Osteoblast (primary cell): ENCODE measurements around the gene VEGFC. TPM values are rescaled to one million over a fixed set of nuclear protein-coding genes. Genes with fewer than 3 reads are reported as not detected.

Source experiments
- DNase-seq: peaks from one replicate; pipeline ENCODE4 v3.0.0; 2011; ENCODE audit warnings: low spot score, mixed read lengths; ENCODE audit not compliant: insufficient read length; ENCODE audit errors: missing footprints
- H2AFZ ChIP-seq: 2 replicates; pipeline ENCODE4 v1.6.0; 2011; ENCODE audit warnings: mild to moderate bottlenecking, low read length
- H3K27ac ChIP-seq: 2 replicates; pipeline ENCODE4 v1.5.1; 2011; ENCODE audit warnings: mild to moderate bottlenecking, low read depth, low read length, moderate library complexity
- H3K27me3 ChIP-seq: 2 replicates; pipeline ENCODE4 v1.6.0; 2012; ENCODE audit warnings: mild to moderate bottlenecking, control low read depth, inconsistent platforms, low read length, moderate library complexity; ENCODE audit not compliant: insufficient read depth
- H3K36me3 ChIP-seq: 2 replicates; pipeline ENCODE4 v1.5.1; 2011; ENCODE audit warnings: mild to moderate bottlenecking, low read length, control low read depth, moderate library complexity; ENCODE audit not compliant: insufficient read depth
- H3K4me1 ChIP-seq: 2 replicates; pipeline ENCODE4 v1.5.1; 2011; ENCODE audit warnings: mild to moderate bottlenecking, low read length, control low read depth, moderate library complexity; ENCODE audit not compliant: insufficient read depth
- H3K4me2 ChIP-seq: 2 replicates; pipeline ENCODE4 v1.6.0; 2011; ENCODE audit warnings: mild to moderate bottlenecking, low read length; ENCODE audit not compliant: insufficient read depth
- H3K4me3 ChIP-seq: fragments of 200-600 bp; sonication (generic); 3 replicates; pipeline ENCODE4 v1.5.1; 2012; ENCODE audit warnings: mild to moderate bottlenecking, low read length, inconsistent platforms; ENCODE audit not compliant: insufficient read depth
- H3K79me2 ChIP-seq: 2 replicates; pipeline ENCODE4 v1.6.0; 2012; ENCODE audit warnings: mild to moderate bottlenecking, low read length, control low read depth, inconsistent platforms; ENCODE audit not compliant: insufficient read depth
- H3K9me3 ChIP-seq: 2 replicates; pipeline ENCODE4 v1.5.1; 2011; ENCODE audit warnings: low read depth, low read length, control low read depth
- H4K20me1 ChIP-seq: 2 replicates; pipeline ENCODE4 v1.6.0; 2012; ENCODE audit warnings: mild to moderate bottlenecking, low read length, control low read depth; ENCODE audit not compliant: insufficient read depth
- total RNA-seq: library from RNA; depleted of rRNA; stranded (reverse); fragments of >200 nt; gene quantifications from 2 replicates; pipeline ENCODE4 v1.2.3, GENCODE V29; 2012
- TF ChIP-seq, protein P1 (sequence below): IDR thresholded peaks from 2 replicates; pipeline ENCODE4 v1.5.1; 2011; ENCODE audit warnings: mild to moderate bottlenecking, low read depth, low read length, moderate library complexity; ENCODE audit errors: extremely low read depth

Gene VEGFC, protein sequence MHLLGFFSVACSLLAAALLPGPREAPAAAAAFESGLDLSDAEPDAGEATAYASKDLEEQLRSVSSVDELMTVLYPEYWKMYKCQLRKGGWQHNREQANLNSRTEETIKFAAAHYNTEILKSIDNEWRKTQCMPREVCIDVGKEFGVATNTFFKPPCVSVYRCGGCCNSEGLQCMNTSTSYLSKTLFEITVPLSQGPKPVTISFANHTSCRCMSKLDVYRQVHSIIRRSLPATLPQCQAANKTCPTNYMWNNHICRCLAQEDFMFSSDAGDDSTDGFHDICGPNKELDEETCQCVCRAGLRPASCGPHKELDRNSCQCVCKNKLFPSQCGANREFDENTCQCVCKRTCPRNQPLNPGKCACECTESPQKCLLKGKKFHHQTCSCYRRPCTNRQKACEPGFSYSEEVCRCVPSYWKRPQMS
- total RNA-seq, result 55.4 and 56.9 TPM in 2 replicates

DNA sequence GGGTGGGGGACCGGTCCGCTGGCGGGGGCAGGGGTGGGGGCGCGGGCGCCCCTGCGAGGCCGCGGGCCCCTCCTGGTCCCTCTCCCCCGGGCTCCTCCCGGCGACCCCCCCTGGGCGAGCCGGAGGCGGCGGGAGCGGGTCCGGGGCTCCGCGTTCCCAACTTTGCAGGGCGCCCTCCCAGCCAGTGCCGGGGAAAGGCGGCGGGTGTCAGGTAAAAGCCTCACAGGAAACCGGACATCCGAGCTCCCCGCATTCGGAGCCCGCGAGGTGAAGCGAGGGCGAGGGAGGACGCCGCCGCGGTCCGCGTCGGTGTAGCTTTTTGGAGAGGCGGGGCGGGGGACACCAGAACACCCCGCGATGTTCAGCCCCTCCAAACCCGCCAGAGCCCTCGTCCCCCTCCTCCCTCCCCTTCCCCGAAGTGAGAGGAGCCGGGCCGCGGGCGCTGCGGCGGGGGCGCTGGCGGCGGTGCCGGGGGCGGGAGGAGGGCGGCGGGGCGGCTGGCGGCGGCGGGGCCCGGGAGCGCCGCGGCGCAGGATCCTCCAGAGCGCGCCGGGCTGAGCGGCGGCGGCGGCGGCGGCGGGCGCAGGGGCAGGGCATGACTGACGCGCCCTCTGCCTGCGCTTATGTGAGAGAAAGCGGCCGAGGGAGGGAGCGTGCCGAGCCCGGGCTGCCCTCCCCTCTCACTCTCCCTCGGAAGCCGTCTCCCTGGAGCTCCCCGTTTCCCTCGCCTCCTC lies at the start of gene VEGFC:
VEGFC (minus strand) TSS at position 597 of the 734 bp plus-strand sequence. CDS start 611 bp downstream, outside the sequence.
- Histone ChIP-seq H3K27me3 (no peaks in the 10 kb centered on the region), H3K9me3 (no peaks in the 10 kb centered on the region), H3K79me2 (peaks cover 58% of the 10 kb centered on the region), H2AFZ (peak within 1 kb of the TSS; percentile 15), H3K36me3 (peaks cover 9% of the 10 kb centered on the region), H3K27ac (peak within 1 kb of the TSS; percentile 97), H4K20me1 (peaks cover 9% of the 10 kb centered on the region), H3K4me1 (peaks cover 45% of the 10 kb centered on the region), H3K4me2 (peak within 1 kb of the TSS; percentile 95), H3K4me3 (peak within 1 kb of the TSS; percentile 94)
- peak; percentile 93 for DNase-seq
- TF ChIP-seq, protein P1, sequence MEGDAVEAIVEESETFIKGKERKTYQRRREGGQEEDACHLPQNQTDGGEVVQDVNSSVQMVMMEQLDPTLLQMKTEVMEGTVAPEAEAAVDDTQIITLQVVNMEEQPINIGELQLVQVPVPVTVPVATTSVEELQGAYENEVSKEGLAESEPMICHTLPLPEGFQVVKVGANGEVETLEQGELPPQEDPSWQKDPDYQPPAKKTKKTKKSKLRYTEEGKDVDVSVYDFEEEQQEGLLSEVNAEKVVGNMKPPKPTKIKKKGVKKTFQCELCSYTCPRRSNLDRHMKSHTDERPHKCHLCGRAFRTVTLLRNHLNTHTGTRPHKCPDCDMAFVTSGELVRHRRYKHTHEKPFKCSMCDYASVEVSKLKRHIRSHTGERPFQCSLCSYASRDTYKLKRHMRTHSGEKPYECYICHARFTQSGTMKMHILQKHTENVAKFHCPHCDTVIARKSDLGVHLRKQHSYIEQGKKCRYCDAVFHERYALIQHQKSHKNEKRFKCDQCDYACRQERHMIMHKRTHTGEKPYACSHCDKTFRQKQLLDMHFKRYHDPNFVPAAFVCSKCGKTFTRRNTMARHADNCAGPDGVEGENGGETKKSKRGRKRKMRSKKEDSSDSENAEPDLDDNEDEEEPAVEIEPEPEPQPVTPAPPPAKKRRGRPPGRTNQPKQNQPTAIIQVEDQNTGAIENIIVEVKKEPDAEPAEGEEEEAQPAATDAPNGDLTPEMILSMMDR, result no peak

- Histone ChIP-seq H3K4me2 (no peak overlapping the region), H3K9me3 (no peaks in the 10 kb centered on the region), H3K36me3 (no peaks in the 10 kb centered on the region), H3K27ac (peak overlapping the region; percentile 38), H3K4me1 (peaks cover 70% of the 10 kb centered on the region), H3K27me3 (no peaks in the 10 kb centered on the region), H3K79me2 (peaks cover 3% of the 10 kb centered on the region), H3K4me3 (no peak overlapping the region), H2AFZ (no peak overlapping the region), H4K20me1 (no peaks in the 10 kb centered on the region)
- peak; percentile 47 for DNase-seq
- TF ChIP-seq, protein P1, result no peak
These were observed 49.0 kb upstream of the VEGFC start for GRCh38 chr4:176841711-176842112.

DNA sequence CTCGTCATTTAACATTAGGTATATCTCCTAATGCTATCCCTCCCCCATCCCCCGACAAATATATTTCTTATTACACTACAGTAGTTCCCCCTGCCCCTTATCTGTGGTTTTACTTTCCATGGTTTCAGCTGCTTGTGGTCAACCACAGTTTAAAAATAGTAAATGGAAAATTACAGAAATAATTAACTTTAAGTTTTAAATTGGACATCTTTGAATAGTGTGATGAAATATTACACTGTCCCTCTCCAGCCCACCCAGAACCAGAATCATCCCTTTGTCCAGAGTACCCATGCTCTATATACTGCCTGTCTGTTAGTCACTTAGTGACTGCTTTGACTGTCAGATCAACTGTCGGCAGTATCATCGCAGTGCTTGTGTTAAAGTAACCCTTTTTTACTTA lies 47.4 kb upstream of the VEGFC start:
- Histone ChIP-seq H4K20me1 (no peaks in the 10 kb centered on the region), H3K36me3 (no peaks in the 10 kb centered on the region), H3K4me2 (peak overlapping the region; percentile 47), H2AFZ (no peak overlapping the region), H3K27ac (peak overlapping the region; percentile 72), H3K27me3 (no peaks in the 10 kb centered on the region), H3K79me2 (peaks cover 3% of the 10 kb centered on the region), H3K4me1 (peaks cover 59% of the 10 kb centered on the region), H3K4me3 (no peak overlapping the region), H3K9me3 (no peaks in the 10 kb centered on the region)
- TF ChIP-seq, protein P1, result no peak
- no peak for DNase-seq

DNA sequence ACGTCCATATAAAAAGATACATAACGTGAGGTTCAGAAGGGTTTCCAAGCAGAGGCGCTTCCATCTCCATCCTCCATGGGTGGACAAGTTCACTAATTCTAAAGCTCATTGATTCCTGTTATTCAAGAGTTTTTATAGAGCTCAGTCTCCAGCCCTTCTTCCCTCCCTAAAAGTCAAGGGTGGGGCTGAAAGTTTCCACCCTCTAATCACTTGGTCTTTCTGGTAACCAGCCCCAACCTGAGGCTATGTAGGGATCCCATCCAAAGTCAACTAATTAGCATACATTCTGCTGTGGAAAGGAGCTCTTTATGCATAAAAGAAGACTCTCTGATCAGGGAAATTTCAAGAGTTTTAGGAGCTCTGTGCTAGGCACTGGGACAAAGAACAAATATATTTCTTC lies 46.9 kb upstream of the VEGFC start:
- no peak overlapping the region for H2AFZ ChIP-seq
- peaks cover 3% of the 10 kb centered on the region for H3K79me2 ChIP-seq
- H3K27ac ChIP-seq, result peak overlapping the region; percentile 72
- DNase-seq, result peak; percentile 43
- TF ChIP-seq, protein P1, result no peak
- H3K4me3 ChIP-seq, result no peak overlapping the region
- H3K9me3 ChIP-seq, result no peaks in the 10 kb centered on the region
- no peaks in the 10 kb centered on the region for H3K36me3 ChIP-seq
- H3K4me2 ChIP-seq, result peak overlapping the region; percentile 47
- no peaks in the 10 kb centered on the region for H3K27me3 ChIP-seq
- H3K4me1 ChIP-seq, result peaks cover 58% of the 10 kb centered on the region
- no peaks in the 10 kb centered on the region for H4K20me1 ChIP-seq
